K562 (cell line): ENCODE data around the gene ADAM10. TPM values are rescaled to one million over a fixed set of nuclear protein-coding genes. Genes with fewer than 3 reads are reported as not detected.

Experiments used
- ATAC-seq: fragments of 200-7000 bp; cut with Tn5 transposase; 3 replicates; pipeline ENCODE4 v1.9.1; 2020; ENCODE audit warnings: moderate library complexity
- BruUV-seq: library from RNA; stranded (reverse); fragments of 400-500 nt; replicated peaks from 2 replicates; lab custom pipeline; 2021; lab: Mats Ljungman, UMichigan
- CTCF ChIA-PET: fragments of 300-600 bp; formaldehyde crosslinking; extraction: SDS; loops from one replicate; lab custom pipeline; 2021; ENCODE audit warnings: low intra/inter-chr PET ratio; lab: Yijun Ruan, JAX
- POLR2A ChIA-PET: fragments of 300-600, 350-650 bp; sonication (Branson Sonifier 250); formaldehyde crosslinking; extraction: SDS; loops from one replicate; lab custom pipeline; 2021; ENCODE audit warnings: antibody characterized with exemption, inconsistent platforms; lab: Yijun Ruan, JAX
- DNase-seq, 4 experiments: peaks; one replicate each; pipeline versions ENCODE4 v3.0.0 to v3.0.0-alpha.2; 2011 to 2018; ENCODE audit warnings: low spot score in 3 of 4, mixed read lengths in 3 of 4; ENCODE audit errors: extremely low read depth in 1 of 4
- FAIRE-seq: peaks from 2 replicates; lab custom pipeline; 2011; peaks lifted over from hg19 to GRCh38; lab: Jason Lieb, UNC
- H2AFZ ChIP-seq: 2 replicates; pipeline ENCODE4 v1.6.0; 2011; ENCODE audit warnings: low read depth, low read length, control low read depth, inconsistent platforms
- H3K27ac ChIP-seq: fragments of 200-600 bp; 3 replicates; pipeline ENCODE4 v1.8.0; 2011; ENCODE audit warnings: low read depth, mild to moderate bottlenecking, control low read depth, inconsistent platforms, low read length, moderate library complexity, mixed read lengths; ENCODE audit errors: extremely low read depth
- H3K27me3 ChIP-seq, 2 experiments: fragments of 300-600 bp in 1 of 2; 2 replicates in 1 of 2; 3 replicates in 1 of 2; pipeline versions ENCODE4 v1.6.0 to v1.8.0; 2011; ENCODE audit warnings: inconsistent platforms in 2 of 2, low read length in 2 of 2, mild to moderate bottlenecking in 1 of 2, mixed read lengths in 1 of 2, moderate library complexity in 1 of 2; ENCODE audit not compliant: control insufficient read depth in 2 of 2, insufficient read depth in 2 of 2
- H3K36me3 ChIP-seq: fragments of 300-600 bp; 3 replicates; pipeline ENCODE4 v1.8.0; 2011; ENCODE audit warnings: mild to moderate bottlenecking, low read length, inconsistent platforms; ENCODE audit not compliant: control insufficient read depth, insufficient read depth
- H3K4me1 ChIP-seq, 2 experiments: fragments of 200-600 bp in 1 of 2; replicated peaks in 1 of 2; 2 replicates in 1 of 2; 3 replicates in 1 of 2; pipeline versions ENCODE4 v1.5.1 to v1.8.0; 2011; ENCODE audit warnings: inconsistent platforms in 2 of 2, low read length in 2 of 2, mild to moderate bottlenecking in 1 of 2, mixed read lengths in 1 of 2, moderate library complexity in 1 of 2; ENCODE audit not compliant: control insufficient read depth in 2 of 2, insufficient read depth in 2 of 2
- H3K4me2 ChIP-seq: 2 replicates; pipeline ENCODE4 v1.6.1; 2011; ENCODE audit warnings: low read length, control low read depth, inconsistent platforms, mixed read lengths; ENCODE audit not compliant: insufficient read depth
- H3K4me3 ChIP-seq: fragments of 200-600 bp; sonication (generic), shearing (Covaris generic); 2 replicates; pipeline ENCODE4 v1.5.1; 2016; ENCODE audit warnings: control low read depth, inconsistent platforms
- H3K79me2 ChIP-seq: fragments of 200-600 bp; 3 replicates; pipeline ENCODE4 v1.8.0; 2011; ENCODE audit warnings: low read length, inconsistent platforms; ENCODE audit not compliant: control insufficient read depth, insufficient read depth
- H3K9ac ChIP-seq, 2 experiments: 2 replicates each; pipeline versions ENCODE4 v1.6.0 to v1.6.1; 2011; ENCODE audit warnings: low read depth in 2 of 2, low read length in 2 of 2, control low read depth in 1 of 2, inconsistent platforms in 1 of 2, mild to moderate bottlenecking in 1 of 2, mixed read lengths in 1 of 2; ENCODE audit not compliant: insufficient read depth in 1 of 2
- H3K9me1 ChIP-seq: one replicate; pipeline ENCODE4 v1.6.0; 2011; ENCODE audit warnings: inconsistent platforms, mild to moderate bottlenecking, low read length, moderate library complexity; ENCODE audit not compliant: control insufficient read depth, insufficient read depth
- H3K9me3 ChIP-seq: replicated peaks from 2 replicates; pipeline ENCODE4 v1.5.1; 2011; ENCODE audit warnings: low read depth, low read length, inconsistent platforms; ENCODE audit not compliant: control insufficient read depth, insufficient read depth
- H4K20me1 ChIP-seq: replicated peaks from 2 replicates; pipeline ENCODE4 v1.6.1; 2011; ENCODE audit warnings: low read length, inconsistent platforms, mixed read lengths; ENCODE audit not compliant: control insufficient read depth, insufficient read depth
- ATF3 ChIP-seq, 2 experiments: fragments of 450-650 bp in 1 of 2; sonication (generic) in 1 of 2; formaldehyde crosslinking in 1 of 2; IDR thresholded peaks in 1 of 2; conservative IDR thresholded peaks in 1 of 2; 2 replicates each; pipeline versions ENCODE4 v1.6.1 to v1.8.1; 2016 to 2023; ENCODE audit warnings: mild to moderate bottlenecking in 2 of 2, moderate library complexity in 2 of 2, inconsistent platforms in 1 of 2, missing genetic modification reagents in 1 of 2
- MEF2A ChIP-seq: IDR thresholded peaks from 2 replicates; pipeline ENCODE4 v1.6.1; 2011; ENCODE audit warnings: low read depth, mild to moderate bottlenecking, low read length, moderate library complexity; ENCODE audit not compliant: control insufficient read depth
- MTF1 ChIP-seq: fragments of 250-450 bp; sonication (Bioruptor Pico); IDR thresholded peaks from 2 replicates; pipeline ENCODE4 v1.9.0; 2021; ENCODE audit warnings: moderate library complexity, mild to moderate bottlenecking, inconsistent platforms, borderline replicate concordance
- POLR2A ChIP-seq: fragments of 450-650 bp; conservative IDR thresholded peaks from 2 replicates; pipeline ENCODE4 v1.6.1; 2016
- RBM14 ChIP-seq: fragments of 200-400 bp; formaldehyde crosslinking; IDR thresholded peaks from 2 replicates; pipeline ENCODE4 v1.6.1; 2018; ENCODE audit warnings: low read depth, mild to moderate bottlenecking, low read length, moderate library complexity, borderline replicate concordance; ENCODE audit not compliant: insufficient read depth
- SAFB ChIP-seq: fragments of 200-400 bp; formaldehyde crosslinking; IDR thresholded peaks from 2 replicates; pipeline ENCODE4 v1.6.1; 2017; ENCODE audit warnings: low read depth, low read length, borderline replicate concordance
- SIN3A ChIP-seq, 2 experiments: fragments of 150-350 bp in 1 of 2; IDR thresholded peaks; 2 replicates each; pipeline ENCODE4 v1.6.1; 2011 to 2016; ENCODE audit warnings: borderline replicate concordance in 2 of 2, low read depth in 2 of 2, low read length in 2 of 2, mild to moderate bottlenecking in 2 of 2, moderate library complexity in 2 of 2; ENCODE audit not compliant: control insufficient read depth in 1 of 2
- SMC3 ChIP-seq: conservative IDR thresholded peaks from 2 replicates; pipeline ENCODE4 v1.6.1; 2011; ENCODE audit warnings: low read depth, low read length, improper control_type of control experiment; ENCODE audit not compliant: insufficient read depth
- ZHX1 ChIP-seq: fragments of 150-350 bp; conservative IDR thresholded peaks from 2 replicates; pipeline ENCODE4 v1.6.1; 2014; ENCODE audit warnings: low read length
- ZNF584 ChIP-seq: fragments of 200-800 bp; sonication (Bioruptor generic); IDR thresholded peaks from 2 replicates; pipeline ENCODE4 v1.6.1; 2016; ENCODE audit warnings: low read depth, mild to moderate bottlenecking, missing genetic modification characterization, missing compliant biosample characterization
- WGBS: fragments of 100-300 bp; shearing (Covaris generic); methylation state at CpG from one replicate; pipeline ENCODE4 v1.1.6; 2016; ENCODE audit warnings: low coverage, mixed read lengths; ENCODE audit not compliant: insufficient coverage; ENCODE audit errors: missing lambda C conversion rate; 5-methylcytosine and 5-hydroxymethylcytosine counted together
- in situ Hi-C: fragments of 300-500 bp; cut with MboI; formaldehyde crosslinking; loops from 4 replicates; pipeline ENCODE4 v1.15.0; 2018; ENCODE audit warnings: inconsistent platforms, mixed read lengths
- intact Hi-C: fragments of 100-400 bp; cut with micrococcal nuclease; formaldehyde crosslinking; loops from 2 replicates; pipeline ENCODE4 v1.14.2; 2022
- polyA plus RNA-seq, 8 experiments: library from polyadenylated mRNA; depleted of rRNA in 4 of 8; stranded (reverse) in 5 of 8; unstranded in 3 of 8; fragments of >200 nt; fragmentation: Nextera tagmentation in 2 of 8; fragmentation: Illumina TruSeq in 1 of 8; extraction: Ambion mirVana in 2 of 8; extraction: Trizol in 1 of 8; gene quantifications; 2 replicates each; pipeline versions ENCODE4 v1.2.1 to v1.2.3, GENCODE V29; 2011 to 2014; ENCODE audit warnings: inconsistent platforms in 1 of 8, missing spikeins in 1 of 8
- total RNA-seq, 7 experiments: library from RNA; depleted of rRNA in 6 of 7; stranded (reverse); fragments of >200 nt in 6 of 7; fragmentation: Illumina TruSeq in 2 of 7; extraction: Trizol in 2 of 7; gene quantifications; 2 replicates each; pipeline versions ENCODE4 v1.2.1 to v1.2.3, GENCODE V29; 2011 to 2021; ENCODE audit warnings: low replicate concordance in 1 of 7

Gene ADAM10
- total and polyA plus RNA-seq, 9 of the 15 experiments (the other 6 are each of a cell fraction or from before 2014, with no cell fraction given) = 11.9 to 152 (median 57.3) TPM

- TF ChIP-seq SAFB = no peak
- TF ChIP-seq ZHX1 = no peak
- TF ChIP-seq MEF2A = no peak
- TF ChIP-seq ZNF584 (CRISPR knock-in tag) = no peak
- no peak for TF ChIP-seq MTF1 (CRISPR knock-in tag)
- TF ChIP-seq ATF3 (IDR thresholded peaks at IDR 0.05) = no peak
- TF ChIP-seq ATF3 (CRISPR knock-in tag; conservative IDR thresholded peaks at IDR 0.05) = no peak
- TF ChIP-seq POLR2A = no peak
- TF ChIP-seq SMC3 = no peak
- TF ChIP-seq SIN3A (IDR thresholded peaks at IDR 0.05; ENCODE audit: borderline replicate concordance in 2 of 2, control insufficient read depth in 1 of 2, low read depth in 2 of 2, low read length in 2 of 2) = no peak
- no peak for TF ChIP-seq RBM14
- no peaks in the 10 kb centered on the region for H3K79me2 ChIP-seq
- intact Hi-C loops (no loop called here), in situ Hi-C loops (no loop called here)
- no peak overlapping the region for H3K27ac ChIP-seq
- ATAC-seq = no peak
- no peak overlapping the region for H3K9ac ChIP-seq
- peaks cover 64% of the 10 kb centered on the region for H3K36me3 ChIP-seq
- H3K4me2 ChIP-seq = no peak overlapping the region
- no peak overlapping the region for H2AFZ ChIP-seq
- ChIA-PET CTCF (no interaction called here), POLR2A (interaction anchor here (1.5 kb wide), 1 partner anchor 8 kb away, joined by 3 read pairs; no protein-coding TSS in a partner anchor)
- no TSS peak for BruUV-seq
- FAIRE-seq = no peak
- H3K9me3 ChIP-seq = no peaks in the 10 kb centered on the region
- no peaks in the 10 kb centered on the region for H4K20me1 ChIP-seq
- WGBS = 86% methylated on average over 5 of the region's 5 CpGs
- no peak overlapping the region for H3K4me3 ChIP-seq
- no peaks in the 10 kb centered on the region for H3K9me1 ChIP-seq
- H3K4me1 ChIP-seq = no peaks in the 10 kb centered on the region
- DNase-seq = no peak
- no peaks in the 10 kb centered on the region for H3K27me3 ChIP-seq
Observed at GRCh38 chr15:58643996-58644395, 105.5 kb downstream of the ADAM10 start.
